Activated gamma-delta T cell (primary cell): Measurements from ENCODE around the gene FBXW12.

Experiments
- DNase-seq: peaks from one replicate; lab custom pipeline; 2025; lab: John Stamatoyannopoulos, UW

FBXW12 gene

GRCh38 chr3:48422272-48422671 lies 50.3 kb downstream of the FBXW12 start:
- DNase-seq, result no peak

GRCh38 chr3:48422681-48423080 lies 50.7 kb downstream of the FBXW12 start:
- no peak for DNase-seq

- DNase-seq, result no peak
Measured at GRCh38 chr3:48423241-48423882, 51.3 kb downstream of the FBXW12 start.

- no peak for DNase-seq
Measured at GRCh38 chr3:48423883-48424695, 52.1 kb downstream of the FBXW12 start.

- DNase-seq, result no peak
Measured at GRCh38 chr3:48425281-48425812, 53.3 kb downstream of the FBXW12 start.

GRCh38 chr3:48426401-48426909 lies 54.4 kb downstream of the FBXW12 start:
- DNase-seq, result no peak

GRCh38 chr3:48426944-48427629 lies 55.1 kb downstream of the FBXW12 start:
- no peak for DNase-seq

GRCh38 chr3:48427630-48427962 lies 55.6 kb downstream of the FBXW12 start:
- no peak for DNase-seq

- DNase-seq, result no peak
Measured at GRCh38 chr3:48428088-48428571, 56.1 kb downstream of the FBXW12 start.

GRCh38 chr3:48428572-48429316 lies 56.7 kb downstream of the FBXW12 start:
- DNase-seq, result no peak

GRCh38 chr3:48429317-48429959 lies 57.4 kb downstream of the FBXW12 start:
- DNase-seq, result peak; percentile 61

GRCh38 chr3:48429960-48430707 lies 58.1 kb downstream of the FBXW12 start, which contains the start of gene PLXNB1:
PLXNB1 (minus strand) TSS chr3:48430086; CDS start chr3:48424611, 5,475 bp downstream.
- DNase-seq, result no peak

- no peak for DNase-seq
Measured at GRCh38 chr3:48430708-48431101, 58.7 kb downstream of the FBXW12 start.

- no peak for DNase-seq
Measured at GRCh38 chr3:48431224-48432029, 59.4 kb downstream of the FBXW12 start.

GRCh38 chr3:48432411-48433371 lies 60.7 kb downstream of the FBXW12 start:
- no peak for DNase-seq

- DNase-seq, result no peak
Measured at GRCh38 chr3:48433472-48434118, 61.6 kb downstream of the FBXW12 start.

- no peak for DNase-seq
Measured at GRCh38 chr3:48434591-48435222, 62.7 kb downstream of the FBXW12 start.
